SKM-1 treated with dmso at 0.1 percent for 144 hours (cell line): ENCODE results near the gene KCNQ4.

Experiments used
- DNase-seq: peaks from one replicate; lab custom pipeline; 2025; ENCODE audit not compliant: unreplicated experiment; lab: John Stamatoyannopoulos, UW

KCNQ4 gene

DNA sequence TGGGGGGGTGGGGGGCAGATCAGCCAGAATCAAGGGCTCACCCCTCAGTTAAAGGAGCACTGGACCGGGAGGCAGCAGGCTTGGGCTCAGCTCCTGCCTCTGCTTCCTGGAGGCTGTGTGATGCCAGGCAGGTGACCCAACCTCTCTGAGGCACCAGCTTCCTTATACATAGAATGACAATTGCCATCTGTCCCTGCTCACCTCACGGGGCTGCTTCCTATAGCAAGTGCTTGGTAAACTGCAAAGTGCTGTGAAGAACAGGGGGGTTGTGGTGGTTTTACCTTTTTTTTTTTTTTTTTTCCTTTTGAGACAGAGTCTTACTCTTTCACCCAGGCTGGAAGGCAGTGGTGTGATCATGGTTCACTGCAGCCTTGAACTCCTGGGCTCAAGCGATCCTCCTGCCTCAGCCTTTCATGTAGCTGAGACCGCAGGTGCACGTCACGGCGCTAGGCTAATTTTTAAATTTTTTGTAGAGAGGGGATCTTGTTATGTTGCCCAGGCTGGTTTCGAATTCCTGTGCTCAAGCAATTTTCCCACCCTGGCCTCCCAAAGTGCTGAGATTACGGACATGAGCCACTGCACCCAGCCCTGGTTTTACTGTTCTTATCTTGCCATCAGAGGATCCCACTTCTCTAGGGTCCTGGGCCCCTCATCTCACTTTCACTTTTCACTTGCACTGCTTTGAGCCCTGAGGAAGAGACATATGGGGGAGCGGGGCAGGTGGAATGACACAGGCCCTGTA, 11.6 kb downstream of the KCNQ4 start:
- DNase-seq: no peak

DNA sequence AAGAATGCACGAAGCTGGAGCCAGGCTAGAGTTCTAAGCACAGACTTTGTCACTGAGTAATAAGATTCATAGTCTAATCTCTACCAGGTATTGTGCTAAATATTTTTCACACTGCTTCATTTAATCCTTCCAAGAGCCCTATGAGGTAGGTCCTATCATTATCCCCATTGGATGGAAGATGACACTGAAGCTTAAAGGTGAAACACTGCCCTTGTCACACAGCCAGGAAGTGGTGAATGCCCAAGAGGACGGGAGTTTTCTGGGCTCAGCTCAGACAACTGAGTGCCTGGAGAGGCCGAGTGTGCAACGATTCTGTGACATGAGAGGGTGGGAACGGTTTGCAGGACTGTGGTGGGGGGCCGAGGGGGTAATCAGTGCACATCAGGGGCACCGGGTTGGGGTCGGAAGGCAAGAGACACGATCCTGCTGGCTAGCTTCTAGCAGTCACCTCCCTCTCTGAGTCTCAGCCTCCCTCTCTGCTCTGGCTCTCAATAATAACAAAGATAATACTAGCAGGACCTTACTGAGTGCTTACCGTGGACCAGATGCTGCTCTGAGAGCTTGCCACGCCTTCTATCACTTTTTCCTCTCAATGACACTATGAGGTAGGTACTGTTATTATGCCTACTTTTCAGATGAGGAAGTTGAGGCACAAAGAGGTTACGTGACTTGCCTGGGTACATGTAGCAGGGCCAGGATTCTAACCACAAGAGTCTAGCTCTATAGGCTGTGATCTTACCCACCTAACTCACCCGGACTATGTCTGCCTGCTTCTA, 12.4 kb downstream of the KCNQ4 start:
- no peak for DNase-seq

DNA sequence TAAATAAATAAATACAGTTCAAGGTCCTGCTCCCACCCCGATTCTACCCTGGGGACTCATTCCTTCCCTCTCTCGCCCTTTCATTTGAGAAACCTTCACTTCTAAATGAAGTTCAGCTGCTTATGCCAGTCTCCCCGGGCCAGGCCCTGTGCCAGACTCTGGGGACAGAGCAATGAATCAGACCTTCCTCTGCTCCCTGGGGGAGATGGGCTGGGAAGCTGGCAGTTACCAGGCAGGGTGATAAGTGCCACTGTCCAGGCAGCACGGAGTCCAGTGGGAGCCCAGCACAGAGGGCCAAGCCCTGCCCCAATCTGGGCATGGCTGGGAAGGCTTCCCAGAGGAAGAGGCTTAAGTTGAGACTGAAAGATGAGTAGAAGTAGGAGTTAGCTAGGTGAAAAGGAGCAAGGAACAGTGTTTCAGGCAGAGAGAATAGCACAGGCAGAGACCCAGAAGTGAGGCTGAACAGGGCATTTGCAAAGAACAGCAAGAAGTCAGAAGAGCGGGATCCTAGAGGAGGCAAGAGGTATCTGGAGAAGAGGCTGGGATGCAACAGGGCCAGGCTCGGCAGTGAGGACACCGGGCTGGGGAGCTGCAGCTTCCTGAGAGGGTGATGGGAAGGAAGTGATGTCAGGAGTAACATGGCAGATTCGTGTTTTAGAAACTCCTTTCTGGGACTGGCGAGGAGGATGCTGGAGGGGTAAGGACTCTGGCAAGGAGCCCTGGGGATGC, 13.5 kb downstream of the KCNQ4 start:
- no peak for DNase-seq

DNA sequence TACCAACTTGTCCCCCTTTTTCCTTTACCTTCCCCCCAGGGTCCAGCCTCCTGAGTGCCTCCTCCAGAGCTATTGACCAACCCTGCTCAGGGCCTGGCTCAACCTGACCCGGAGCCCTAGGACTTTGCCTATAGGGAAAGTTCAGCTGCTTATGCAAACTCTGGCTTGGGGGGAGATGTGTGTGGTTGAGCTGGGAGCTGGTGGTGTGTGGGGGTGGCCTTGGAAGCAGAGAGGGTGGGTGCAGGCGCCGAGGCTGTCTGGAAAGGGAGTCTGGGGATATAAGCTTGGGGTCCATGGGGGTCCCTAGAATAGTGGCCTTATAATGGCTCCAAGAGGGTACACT, 14.1 kb downstream of the KCNQ4 start:
- no peak for DNase-seq

DNA sequence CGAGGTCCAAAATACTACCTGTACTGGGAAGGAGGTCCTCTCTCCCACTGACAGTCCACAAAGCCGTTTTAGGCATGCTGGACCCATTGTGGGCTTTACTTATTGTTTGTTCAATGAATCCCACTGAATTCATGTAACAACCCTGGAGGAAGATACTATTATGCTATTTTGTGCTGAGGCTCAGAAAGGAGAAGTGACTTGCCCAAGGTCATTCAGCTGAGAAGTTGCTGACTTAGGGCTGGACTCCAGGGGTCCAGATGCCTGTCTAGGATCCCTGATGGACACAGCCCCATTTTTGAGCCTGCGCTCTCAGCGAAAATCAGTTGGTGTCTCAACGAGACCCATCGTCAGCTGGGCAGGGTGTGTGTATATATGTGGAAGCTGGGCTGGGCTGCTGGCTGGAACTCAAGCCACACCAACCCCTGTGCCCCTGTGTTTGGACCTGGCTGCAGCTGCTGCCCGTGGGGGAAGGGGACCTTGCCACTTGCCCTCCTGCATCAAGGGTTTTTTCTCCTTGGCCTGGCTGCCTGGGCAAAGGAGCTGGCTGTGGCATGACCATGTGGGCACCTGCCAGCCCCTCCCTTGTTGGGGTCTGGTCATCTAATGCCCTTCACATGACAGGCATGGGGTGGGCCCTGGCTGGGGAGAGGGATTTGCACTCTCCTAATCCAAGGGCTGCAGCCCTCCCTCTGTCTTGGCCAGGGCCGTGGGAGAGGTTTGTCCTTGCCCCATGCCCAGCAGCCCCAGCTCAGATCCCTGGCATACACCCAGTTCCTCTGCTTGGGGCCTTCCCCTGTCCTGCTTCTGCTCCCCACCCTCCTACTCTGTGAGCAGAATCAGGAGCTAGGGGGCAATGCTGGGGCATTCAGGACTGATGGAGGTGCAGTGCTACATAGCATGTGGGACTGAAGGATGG, 15.0 kb downstream of the KCNQ4 start:
- no peak for DNase-seq

DNA sequence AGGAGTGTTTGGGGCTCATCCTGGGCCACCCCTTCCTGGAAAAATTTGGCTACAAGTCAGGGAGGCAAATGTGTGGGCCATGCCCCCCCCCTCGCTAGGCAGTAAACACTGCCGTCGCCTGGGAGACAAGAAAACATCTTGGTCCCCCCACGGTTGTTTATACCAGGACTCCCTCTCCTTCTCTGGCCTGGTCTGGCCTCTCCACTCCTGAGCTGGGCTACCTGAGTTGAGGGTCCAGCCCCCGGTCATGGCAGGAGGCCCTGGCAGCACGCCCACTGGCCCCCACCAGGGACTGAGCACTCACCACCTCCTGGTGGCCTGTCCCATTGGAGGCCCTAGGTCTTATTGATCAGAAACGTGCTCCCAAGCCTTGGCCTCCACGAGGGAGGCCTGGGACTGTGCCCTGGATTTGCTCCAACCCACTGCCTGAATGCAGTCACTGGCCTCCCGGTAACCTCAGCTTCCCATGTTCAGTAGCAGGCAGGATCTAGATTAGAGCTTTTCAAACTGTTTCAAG, 15.8 kb downstream of the KCNQ4 start:
- no peak for DNase-seq

DNA sequence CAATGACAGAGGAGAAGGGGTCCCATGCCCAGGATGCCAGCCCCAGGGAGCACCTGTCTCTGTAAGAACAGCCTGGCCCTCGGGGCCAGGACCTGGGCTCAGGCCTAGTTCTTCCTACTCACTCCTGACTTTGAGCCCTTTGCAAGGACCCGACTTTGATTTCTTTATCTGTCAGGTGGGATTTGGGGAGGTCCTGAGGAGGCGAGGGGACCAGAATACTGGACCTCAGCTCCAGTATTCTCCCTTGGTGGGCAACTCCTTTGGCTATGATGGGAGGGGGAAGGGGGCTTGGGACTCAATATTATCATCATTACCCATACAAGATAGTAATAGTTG, 18.1 kb downstream of the KCNQ4 start:
- DNase-seq: no peak

DNA sequence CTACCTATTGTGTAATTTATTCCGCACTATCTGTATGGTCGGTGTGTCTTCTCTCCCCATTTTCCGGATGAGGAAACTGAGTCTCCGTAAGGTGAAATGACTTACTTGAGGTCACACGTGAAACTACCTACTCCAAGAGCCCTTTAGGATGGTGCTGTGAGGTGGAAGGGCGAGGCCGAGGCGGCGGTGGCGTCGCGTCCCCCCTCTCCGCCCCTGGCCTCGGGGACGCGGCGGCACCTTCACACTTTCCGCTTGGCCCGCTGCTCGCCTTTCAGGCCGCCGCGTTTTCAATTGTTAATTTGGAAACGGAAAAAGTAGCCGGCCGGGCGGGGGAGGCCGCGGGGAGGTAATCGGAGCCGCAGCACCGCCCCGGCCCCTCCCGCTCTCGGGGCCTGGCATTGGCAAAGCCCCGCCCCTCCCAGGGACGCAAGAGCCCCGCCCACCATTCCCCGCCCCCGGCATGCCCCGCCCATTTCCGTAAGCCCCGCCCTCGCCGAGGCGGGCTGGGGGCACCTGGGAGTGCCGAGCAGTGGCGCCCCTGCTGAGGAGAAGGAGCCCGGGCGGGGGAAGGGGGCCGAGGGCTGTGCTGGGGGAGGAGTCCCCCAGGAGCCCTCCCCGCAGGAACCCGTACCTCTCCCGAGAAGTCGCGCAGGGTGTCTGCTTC, 18.6 kb downstream of the KCNQ4 start:
- no peak for DNase-seq

DNA sequence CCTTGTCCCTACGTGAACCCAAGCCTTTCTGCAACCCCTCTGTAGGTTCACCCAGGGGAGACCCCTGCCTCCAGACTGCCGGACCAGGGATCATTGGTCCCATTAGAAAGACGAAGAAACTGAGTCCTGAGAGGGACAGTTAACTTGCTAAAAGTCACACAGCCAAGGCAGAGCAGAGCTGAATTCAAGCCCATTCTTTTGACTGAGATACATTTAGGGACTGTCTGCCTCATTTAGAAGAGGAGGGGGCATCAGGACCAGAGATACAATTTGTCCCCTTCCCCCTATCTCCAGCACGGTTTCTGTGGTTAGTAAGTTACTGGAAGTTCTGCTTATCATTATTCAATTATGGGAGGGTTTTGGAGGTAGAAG, 19.1 kb downstream of the KCNQ4 start:
- DNase-seq: no peak

DNA sequence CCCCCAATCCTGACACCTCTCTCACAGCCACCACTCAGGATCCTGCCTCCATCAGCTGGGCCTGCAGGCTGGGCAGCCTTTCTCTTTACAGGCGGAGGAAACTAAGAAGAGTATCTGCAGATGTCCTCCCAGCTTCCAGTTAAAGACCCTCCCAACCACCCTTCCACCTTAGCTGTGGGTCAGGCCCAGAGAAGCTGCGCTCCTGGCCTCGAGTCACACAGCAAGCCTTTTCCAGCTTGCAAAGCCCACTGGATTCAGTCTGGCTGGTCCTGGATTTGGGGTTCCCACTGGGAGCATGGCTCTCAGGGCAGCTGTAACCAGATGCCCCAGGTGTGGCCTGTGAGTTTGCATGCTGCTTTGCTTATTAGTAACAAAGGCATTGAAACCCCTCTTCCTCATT, 19.9 kb downstream of the KCNQ4 start:
- DNase-seq: no peak

DNA sequence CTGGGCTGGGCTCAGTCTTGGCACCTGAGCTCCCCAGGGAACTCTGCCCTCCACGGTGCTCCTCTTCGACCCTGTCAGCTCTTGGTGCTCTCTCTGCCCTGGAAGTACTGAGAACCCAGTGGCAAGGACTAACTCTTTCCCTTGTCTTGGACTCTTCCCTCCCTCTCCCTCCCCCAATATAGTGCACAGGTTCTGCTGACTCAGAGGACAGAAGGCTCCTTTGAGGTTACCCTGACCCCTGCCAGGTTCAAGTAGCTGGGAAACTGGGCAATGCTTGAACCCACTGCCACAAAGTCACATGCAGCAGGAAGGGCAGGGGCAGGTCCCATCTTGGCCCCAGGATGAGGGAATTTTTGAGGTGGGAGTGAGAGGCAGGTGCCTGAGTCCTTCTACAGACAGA, 20.3 kb downstream of the KCNQ4 start:
- no peak for DNase-seq

DNA sequence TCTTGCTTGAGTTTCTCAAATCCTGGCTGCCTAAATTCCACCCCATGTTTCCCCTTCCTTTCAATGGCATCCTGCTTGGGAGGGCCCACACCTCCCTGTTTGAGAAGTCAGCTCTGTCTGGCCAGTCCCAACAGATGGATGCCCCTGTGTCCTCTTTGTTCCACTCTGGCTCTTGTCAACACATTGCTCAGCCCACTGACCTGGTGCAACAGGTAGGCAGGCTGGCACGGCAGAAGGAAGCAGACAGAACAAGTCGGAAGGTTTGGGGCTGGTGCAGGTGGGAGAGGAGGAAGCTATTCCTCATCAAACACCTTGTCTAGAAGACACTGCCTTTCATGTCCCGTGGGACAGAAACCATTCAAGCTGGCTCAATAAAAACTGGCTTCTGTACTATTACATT, 22.7 kb downstream of the KCNQ4 start:
- DNase-seq: no peak

DNA sequence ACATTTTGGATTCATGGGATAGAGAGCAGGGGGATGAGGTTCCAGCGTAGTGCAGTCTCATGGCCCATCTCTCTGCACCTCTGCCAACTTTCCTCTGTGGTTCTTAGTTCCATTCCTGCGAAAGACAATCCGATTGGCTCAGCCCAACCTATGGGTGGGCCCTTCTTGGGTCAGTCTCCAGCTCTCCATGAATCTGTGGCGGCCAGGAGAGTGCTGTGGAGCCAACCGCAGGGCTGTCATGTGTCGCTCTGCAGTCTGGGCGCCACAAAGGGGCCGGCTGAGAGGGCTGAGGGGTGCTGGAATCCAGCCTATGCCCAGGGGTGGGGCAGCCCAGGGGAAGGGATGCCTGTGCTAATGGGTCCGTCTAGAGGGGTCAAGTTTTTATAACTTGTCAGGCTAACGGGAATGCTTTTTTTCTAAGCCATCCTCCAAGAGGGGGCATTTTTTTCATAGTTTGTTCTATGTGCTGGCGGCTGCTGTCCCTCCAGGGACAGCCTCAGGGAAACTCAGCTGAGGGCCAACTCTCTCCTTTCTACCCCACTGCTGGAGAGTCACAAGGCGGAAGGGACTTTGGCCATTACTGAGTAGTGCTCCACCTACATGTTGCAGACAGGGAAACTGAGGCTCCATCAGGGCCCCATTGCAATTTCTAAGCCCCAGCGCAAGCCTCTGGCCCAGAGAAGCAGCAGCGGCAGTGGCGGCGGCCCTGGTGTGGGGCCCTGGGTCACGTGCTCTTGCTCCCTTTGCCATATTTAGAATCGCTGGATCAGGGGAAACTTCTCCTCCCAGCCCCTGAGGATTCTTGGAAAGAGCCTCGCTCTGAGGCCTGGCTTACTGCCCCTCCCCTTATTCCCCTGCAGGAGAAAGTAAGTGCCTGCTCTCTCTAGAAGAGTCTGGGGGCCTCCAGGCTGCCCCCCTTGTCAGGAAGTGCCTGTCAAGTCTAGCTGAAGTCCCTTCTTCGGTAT, 23.4 kb downstream of the KCNQ4 start:
- DNase-seq: no peak

DNA sequence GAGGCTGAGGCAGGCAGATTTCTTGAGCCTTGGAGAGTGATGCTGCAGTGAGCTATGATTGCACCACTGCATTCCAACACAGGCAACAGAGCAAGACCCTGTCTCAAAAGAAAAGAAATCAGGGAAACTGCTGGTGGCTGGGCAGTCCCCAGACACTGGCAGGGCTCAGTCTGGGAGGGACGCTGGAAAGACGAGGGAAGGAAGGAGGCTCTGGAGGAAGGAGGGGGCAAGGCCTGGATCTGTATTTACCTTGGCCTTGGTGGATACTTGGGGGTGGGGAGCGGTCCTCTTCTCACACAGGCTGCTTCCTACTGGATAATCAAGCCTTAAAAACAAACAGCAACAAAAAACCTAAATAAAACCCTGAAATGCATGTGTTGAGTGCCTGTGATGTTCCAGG, 24.4 kb downstream of the KCNQ4 start:
- no peak for DNase-seq

DNA sequence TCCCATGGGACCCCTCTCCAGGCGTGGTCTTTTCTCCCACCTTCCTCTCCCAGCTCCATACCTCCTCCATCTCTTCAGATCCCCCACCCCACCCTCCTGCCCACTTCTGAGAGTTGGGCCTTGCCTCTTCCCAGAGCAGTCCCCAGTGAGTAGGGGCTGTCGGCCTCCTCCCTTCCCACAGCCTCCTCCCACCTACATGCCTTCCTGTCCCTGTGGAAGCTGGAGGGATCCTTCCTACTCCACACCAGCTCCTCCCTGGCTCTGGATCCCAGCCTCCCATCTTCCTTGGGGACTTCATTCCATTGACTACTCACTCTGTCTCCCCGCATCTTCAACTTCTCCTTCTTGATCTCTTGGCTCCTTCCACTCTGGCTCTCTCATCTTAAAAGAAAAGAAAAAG, 24.9 kb downstream of the KCNQ4 start:
- DNase-seq: no peak

DNA sequence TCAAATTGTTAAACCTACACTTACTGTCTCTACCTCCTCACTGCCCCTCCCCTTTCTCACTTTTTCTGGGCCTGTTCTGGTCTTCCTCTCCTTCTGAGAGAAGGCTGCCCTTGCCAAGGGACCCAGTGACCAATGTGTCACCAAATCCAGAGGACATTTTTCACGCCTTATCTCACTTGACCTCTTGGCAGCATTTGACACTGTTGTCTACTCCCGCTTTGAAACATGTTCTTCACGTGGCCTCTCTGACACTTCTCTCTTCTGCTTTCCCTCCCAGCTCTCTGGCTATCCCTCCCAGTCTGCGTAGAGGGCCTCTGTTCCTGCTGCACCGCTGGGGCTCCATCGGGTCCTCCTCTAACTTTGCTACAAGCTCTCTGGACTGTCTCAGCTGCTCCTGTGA, 25.3 kb downstream of the KCNQ4 start:
- DNase-seq: no peak

DNA sequence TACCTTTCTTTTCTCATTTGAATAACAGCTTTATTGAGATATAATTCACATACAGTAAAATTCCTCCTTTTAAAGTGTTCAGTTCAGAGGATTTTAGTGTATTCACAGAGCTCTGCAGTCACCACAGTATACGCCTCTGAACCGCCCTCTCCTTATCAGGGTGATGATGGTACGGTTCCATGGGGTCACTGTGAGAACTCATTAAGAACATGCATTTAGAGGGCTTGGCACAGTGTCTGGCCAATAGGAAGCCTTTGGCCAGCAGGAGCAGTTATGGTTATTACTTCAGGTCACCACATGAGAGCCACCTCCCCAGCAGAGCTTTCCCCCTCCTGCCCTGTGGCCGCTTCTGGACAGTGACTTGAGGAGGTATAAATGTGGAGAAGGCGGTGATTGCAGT, 27.3 kb downstream of the KCNQ4 start:
- no peak for DNase-seq

DNA sequence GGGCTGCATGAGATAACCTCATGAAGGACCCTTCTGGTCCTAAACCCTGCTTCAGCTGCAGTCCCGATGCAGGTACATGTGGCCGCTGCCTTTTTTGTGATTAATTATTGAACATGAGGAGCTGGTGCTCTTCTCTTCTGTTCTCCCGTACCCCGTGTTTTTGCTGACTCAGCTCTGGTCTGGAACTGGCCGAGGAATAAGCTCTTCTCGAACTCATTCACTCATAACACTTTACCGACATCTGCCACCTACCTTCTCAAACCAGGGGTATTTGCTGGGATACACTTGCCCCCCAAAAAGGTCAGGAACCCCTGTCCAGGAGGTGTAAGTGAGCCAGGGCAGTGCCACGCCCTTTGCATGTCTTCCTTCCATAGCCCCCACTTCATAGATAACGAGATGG, 31.8 kb downstream of the KCNQ4 start:
- no peak for DNase-seq

DNA sequence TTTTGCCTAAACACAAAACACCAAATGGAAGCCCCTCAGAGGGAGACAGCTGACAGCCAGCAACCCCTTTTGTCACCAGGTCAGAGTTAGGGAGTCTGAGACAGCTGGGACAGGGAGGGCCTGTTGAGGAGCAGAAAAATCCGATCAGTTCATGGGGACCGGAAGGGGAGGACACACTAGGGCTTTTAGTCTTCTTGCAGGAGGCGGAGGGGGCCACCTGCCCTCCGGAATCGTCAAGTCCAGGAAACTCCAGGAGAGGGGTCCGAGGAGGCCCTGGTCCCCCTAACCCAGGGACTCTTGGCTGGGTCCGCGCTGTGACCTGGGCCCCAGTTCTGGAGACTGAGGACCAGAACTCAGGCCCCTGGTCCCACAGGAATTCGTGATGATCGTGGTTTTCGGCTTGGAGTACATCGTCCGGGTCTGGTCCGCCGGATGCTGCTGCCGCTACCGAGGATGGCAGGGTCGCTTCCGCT, 34.2 kb downstream of the KCNQ4 start:
- DNase-seq: no peak
